Upper lobe of right lung (tissue), 1 donor: ENCODE results near the gene CD3G. TPM values are rescaled to one million over a fixed set of nuclear protein-coding genes. Genes with fewer than 3 reads are reported as not detected.

ENCODE experiments used
- ATAC-seq: fragments of 200-7000 bp; cut with Tn5 transposase; one replicate; pipeline ENCODE4 v1.9.1; 2020; ENCODE audit warnings: mild to moderate bottlenecking, moderate library complexity
- DNase-seq: peaks from one replicate; pipeline ENCODE4 v3.0.0-alpha.2; 2020
- H3K27ac ChIP-seq: fragments of 200-600 bp; one replicate; pipeline ENCODE4 v1.8.0; 2022
- H3K27me3 ChIP-seq: fragments of 200-600 bp; one replicate; pipeline ENCODE4 v1.8.0; 2022; ENCODE audit warnings: mild to moderate bottlenecking
- H3K36me3 ChIP-seq: fragments of 200-600 bp; one replicate; pipeline ENCODE4 v1.8.0; 2022
- H3K4me1 ChIP-seq: fragments of 200-600 bp; one replicate; pipeline ENCODE4 v1.8.0; 2022
- H3K4me3 ChIP-seq: fragments of 200-600 bp; one replicate; pipeline ENCODE4 v1.8.0; 2022; ENCODE audit warnings: mild to moderate bottlenecking
- H3K9me3 ChIP-seq: fragments of 200-600 bp; one replicate; pipeline ENCODE4 v1.8.0; 2022
- intact Hi-C: fragments of 100-400 bp; cut with DNase I; formaldehyde crosslinking; loops from one replicate; pipeline ENCODE4 v1.11.0; 2022
- long read RNA-seq: library from polyadenylated mRNA; unstranded; transcript quantifications from one replicate; pipeline ENCODE4 v2.0.0, GENCODE V29; 2021
- total RNA-seq: library from RNA; stranded (reverse); fragmentation: NEBNext Ultra II Directional; extraction: Animal tissue kit (Norgen Biotek cat#: 25700); gene quantifications from one replicate; pipeline ENCODE4 v1.2.1, GENCODE V29; 2021
- TF ChIP-seq, protein P1 (sequence below): fragments of 200-600 bp; IDR thresholded peaks from one replicate; pipeline ENCODE4 v1.8.0; 2022; ENCODE audit warnings: antibody characterized with exemption
- donor health status: DM: no; HTN: yes; CAD: no; lungs with severe emphysema.

The CD3G gene
- total RNA-seq, result 6.5 TPM
- long read RNA-seq, partial matches to known transcripts, result 0 of 3 reads
- long read RNA-seq, other reads (novel, unspliced or antisense), result 1 of 3 reads

DNA sequence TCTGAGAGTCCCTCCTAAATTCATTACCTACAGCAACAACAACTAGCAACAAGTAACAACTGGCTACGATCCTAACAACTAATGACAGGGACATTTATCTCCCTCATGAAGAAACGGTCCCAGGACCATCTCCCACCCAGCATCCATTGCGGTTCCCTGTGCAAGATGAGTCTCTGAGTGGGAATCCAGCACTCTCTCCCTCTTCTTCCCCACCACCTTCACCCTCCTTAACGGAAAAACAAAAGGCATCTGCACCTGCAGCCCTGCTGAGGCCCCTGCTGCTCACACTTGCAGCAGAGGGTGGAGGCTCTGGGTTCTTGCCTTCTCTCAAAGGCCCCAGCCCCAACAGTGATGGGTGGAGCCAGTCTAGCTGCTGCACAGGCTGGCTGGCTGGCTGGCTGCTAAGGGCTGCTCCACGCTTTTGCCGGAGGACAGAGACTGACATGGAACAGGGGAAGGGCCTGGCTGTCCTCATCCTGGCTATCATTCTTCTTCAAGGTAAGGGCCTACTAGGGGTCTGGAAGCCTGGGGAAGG, at the start of gene CD3G:
Gene CD3G (plus strand): TSS at position 364 of the 535 bp plus-strand sequence. CDS start 80 bp downstream, at position 444.
- TF ChIP-seq, protein P1, sequence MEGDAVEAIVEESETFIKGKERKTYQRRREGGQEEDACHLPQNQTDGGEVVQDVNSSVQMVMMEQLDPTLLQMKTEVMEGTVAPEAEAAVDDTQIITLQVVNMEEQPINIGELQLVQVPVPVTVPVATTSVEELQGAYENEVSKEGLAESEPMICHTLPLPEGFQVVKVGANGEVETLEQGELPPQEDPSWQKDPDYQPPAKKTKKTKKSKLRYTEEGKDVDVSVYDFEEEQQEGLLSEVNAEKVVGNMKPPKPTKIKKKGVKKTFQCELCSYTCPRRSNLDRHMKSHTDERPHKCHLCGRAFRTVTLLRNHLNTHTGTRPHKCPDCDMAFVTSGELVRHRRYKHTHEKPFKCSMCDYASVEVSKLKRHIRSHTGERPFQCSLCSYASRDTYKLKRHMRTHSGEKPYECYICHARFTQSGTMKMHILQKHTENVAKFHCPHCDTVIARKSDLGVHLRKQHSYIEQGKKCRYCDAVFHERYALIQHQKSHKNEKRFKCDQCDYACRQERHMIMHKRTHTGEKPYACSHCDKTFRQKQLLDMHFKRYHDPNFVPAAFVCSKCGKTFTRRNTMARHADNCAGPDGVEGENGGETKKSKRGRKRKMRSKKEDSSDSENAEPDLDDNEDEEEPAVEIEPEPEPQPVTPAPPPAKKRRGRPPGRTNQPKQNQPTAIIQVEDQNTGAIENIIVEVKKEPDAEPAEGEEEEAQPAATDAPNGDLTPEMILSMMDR, result no peak
- Histone ChIP-seq H3K36me3 (no peaks in the 10 kb centered on the region), H3K27me3 (no peaks in the 10 kb centered on the region), H3K4me3 (peak within 1 kb of the TSS; percentile 31), H3K4me1 (no peaks in the 10 kb centered on the region), H3K27ac (peak within 1 kb of the TSS; percentile 30), H3K9me3 (no peaks in the 10 kb centered on the region)
- intact Hi-C loops, result no loop called here
- DNase-seq (no peak), ATAC-seq (peak; percentile 24)

DNA sequence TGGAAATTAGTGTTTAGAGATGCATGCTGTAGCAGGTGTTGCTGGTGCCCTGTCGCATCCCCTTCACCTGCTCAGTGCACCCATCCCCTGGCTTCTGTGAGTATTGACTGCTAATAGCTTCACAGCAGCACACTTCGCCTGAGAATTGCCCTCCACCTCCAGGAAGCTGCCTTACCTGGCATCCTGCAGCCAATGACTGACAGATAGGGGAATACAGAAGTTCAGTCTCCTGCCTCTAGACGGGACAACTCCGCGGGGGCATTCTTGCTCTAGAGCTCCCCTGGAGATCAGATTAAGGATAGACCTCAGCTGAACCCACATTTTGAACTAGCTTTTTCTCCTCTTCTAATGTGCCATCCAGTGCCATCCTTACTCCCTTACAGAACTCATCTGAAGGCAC, 48.9 kb upstream of the CD3G start:
- no peak for DNase-seq
- no peak overlapping the region for H3K27ac ChIP-seq
- no peaks in the 10 kb centered on the region for H3K36me3 ChIP-seq
- ATAC-seq, result no peak
- H3K27me3 ChIP-seq, result peaks cover 6% of the 10 kb centered on the region
- intact Hi-C loops, result loop anchor here (10.0 kb wide), 1 partner anchor 100 kb away; no protein-coding TSS in a partner anchor
- H3K9me3 ChIP-seq, result no peaks in the 10 kb centered on the region
- H3K4me3 ChIP-seq, result no peak overlapping the region
- H3K4me1 ChIP-seq, result peaks cover 9% of the 10 kb centered on the region
- TF ChIP-seq, protein P1, result no peak

DNA sequence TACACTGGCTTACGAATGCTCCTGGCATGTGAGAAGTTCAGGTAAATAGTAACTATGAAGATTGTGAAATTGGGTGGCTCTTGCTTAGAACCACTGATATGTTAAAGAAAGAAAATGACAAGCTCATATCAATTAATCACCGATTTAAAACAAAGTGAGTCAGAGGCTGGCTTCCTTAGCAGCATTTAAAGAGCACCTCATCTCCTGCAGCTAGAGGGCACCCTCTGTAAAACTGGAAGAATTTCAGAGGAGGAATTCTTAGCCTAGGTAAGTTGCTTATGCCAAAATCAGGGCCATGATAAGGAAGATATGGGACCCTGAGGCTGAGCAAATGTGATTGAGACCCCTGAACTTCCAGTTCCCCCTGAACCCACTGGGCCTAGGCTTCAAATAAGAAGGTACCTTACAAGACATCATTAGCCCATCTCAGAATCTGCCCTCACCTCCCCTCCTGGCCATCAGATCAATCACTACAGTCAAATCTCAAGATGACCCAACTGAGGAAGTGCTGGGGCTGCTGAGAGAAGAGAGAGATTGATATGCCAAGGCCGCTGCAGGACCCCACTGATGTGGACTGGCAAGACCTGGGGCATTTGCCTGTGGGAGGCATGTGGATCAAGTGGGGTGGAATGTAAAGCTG, 48.2 kb upstream of the CD3G start:
- TF ChIP-seq, protein P1, result peak; percentile 66
- no peak for DNase-seq
- intact Hi-C loops, result loop anchor here (10.0 kb wide), 1 partner anchor 101 kb away; no protein-coding TSS in a partner anchor

DNA sequence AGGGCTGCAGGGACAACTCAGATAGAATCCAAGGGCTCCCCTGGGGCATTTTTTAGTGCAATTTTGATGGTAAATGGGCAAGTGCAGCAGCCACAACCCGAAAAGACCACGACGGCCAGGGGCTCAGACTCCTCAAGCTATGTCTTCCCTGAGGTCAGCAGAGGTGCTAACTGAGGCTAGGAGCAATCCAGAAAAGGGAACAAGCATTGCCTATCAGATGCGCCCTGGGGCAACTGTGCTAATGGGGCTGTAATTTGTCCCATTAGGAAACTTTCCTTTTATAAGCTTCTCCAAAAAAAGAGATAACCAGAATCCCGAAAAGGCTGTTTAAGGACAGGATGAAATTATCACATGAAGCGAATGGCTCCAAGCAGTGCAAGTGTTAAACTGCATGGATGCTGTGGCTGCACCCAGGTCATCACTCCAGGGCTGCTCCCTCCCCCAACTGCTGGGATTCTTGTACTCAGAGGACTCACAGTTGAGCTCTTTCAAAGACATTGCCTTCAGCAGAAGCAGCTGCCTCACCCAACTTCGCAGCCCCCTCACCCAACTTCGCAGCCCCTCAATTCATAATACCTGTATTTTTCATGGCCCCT, 42.4 kb upstream of the CD3G start:
- H3K36me3 ChIP-seq, result no peaks in the 10 kb centered on the region
- DNase-seq, result no peak
- H3K4me1 ChIP-seq, result no peaks in the 10 kb centered on the region
- no peak overlapping the region for H3K27ac ChIP-seq
- no peak for ATAC-seq
- H3K9me3 ChIP-seq, result no peaks in the 10 kb centered on the region
- no peaks in the 10 kb centered on the region for H3K27me3 ChIP-seq
- intact Hi-C loops, result no loop called here
- TF ChIP-seq, protein P1, result no peak
- H3K4me3 ChIP-seq, result no peak overlapping the region

More for the DNA sequence above, 48.2 kb upstream of the CD3G start:
- Histone ChIP-seq H3K4me3 (no peak overlapping the region), H3K27me3 (peaks cover 6% of the 10 kb centered on the region), H3K36me3 (no peaks in the 10 kb centered on the region), H3K4me1 (peaks cover 4% of the 10 kb centered on the region), H3K9me3 (no peaks in the 10 kb centered on the region), H3K27ac (no peak overlapping the region)
- ATAC-seq, result peak; percentile 76

DNA sequence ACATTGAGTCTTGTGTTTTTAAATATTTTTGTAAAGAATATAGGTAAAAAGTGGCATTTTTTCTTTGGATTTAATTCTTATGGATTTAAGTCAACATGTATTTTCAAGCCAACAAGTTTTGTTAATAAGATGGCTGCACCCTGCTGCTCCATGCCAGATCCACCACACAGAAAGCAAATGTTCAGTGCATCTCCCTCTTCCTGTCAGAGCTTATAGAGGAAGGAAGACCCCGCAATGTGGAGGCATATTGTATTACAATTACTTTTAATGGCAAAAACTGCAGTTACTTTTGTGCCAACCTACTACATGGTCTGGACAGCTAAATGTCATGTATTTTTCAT, 39.9 kb upstream of the CD3G start:
- Histone ChIP-seq H3K27ac (peak overlapping the region; percentile 53), H3K4me1 (no peaks in the 10 kb centered on the region), H3K9me3 (no peaks in the 10 kb centered on the region), H3K27me3 (no peaks in the 10 kb centered on the region), H3K36me3 (no peaks in the 10 kb centered on the region), H3K4me3 (no peak overlapping the region)
- TF ChIP-seq, protein P1, result no peak
- ATAC-seq, result no peak
- no peak for DNase-seq
- intact Hi-C loops, result no loop called here
